DMS79 (cell line): Measurements from ENCODE around the gene MYPN.
"Not testable (repeated sequence)": the region's sequence is repeated elsewhere in the genome, so short reads cannot be mapped to it uniquely, and the experiment has no call there.

Experiments
- DNase-seq: peaks from one replicate; lab custom pipeline; 2025; lab: John Stamatoyannopoulos, UW

MYPN gene

GRCh38 chr10:68109331-68109730 lies at the start of gene MYPN:
MYPN (plus strand) TSS chr10:68109488; CDS start chr10:68121439, 11,951 bp downstream.
- no peak for DNase-seq

GRCh38 chr10:68067029-68067428 lies 42.3 kb upstream of the MYPN start:
- DNase-seq, result no peak

- DNase-seq, result no peak
Measured at GRCh38 chr10:68067508-68067907, 41.8 kb upstream of the MYPN start.

- DNase-seq, result no peak
Measured at GRCh38 chr10:68073631-68074030, 35.7 kb upstream of the MYPN start.

- no peak for DNase-seq
Measured at GRCh38 chr10:68074031-68074774, 35.1 kb upstream of the MYPN start.

GRCh38 chr10:68074775-68075549 lies 34.3 kb upstream of the MYPN start, which contains the start of gene HERC4:
HERC4 (minus strand) TSS chr10:68075283; CDS start chr10:68073108, 2,175 bp downstream.
- peak; percentile 58 for DNase-seq

- no peak for DNase-seq
Measured at GRCh38 chr10:68075550-68076004, 33.7 kb upstream of the MYPN start.

GRCh38 chr10:68076081-68076480 lies 33.2 kb upstream of the MYPN start:
- not testable (repeated sequence) for DNase-seq

GRCh38 chr10:68077026-68077425 lies 32.3 kb upstream of the MYPN start:
- no peak for DNase-seq

- DNase-seq, result no peak
Measured at GRCh38 chr10:68079434-68079833, 29.9 kb upstream of the MYPN start.

GRCh38 chr10:68080853-68081431 lies 28.3 kb upstream of the MYPN start:
- DNase-seq, result no peak

- DNase-seq, result no peak
Measured at GRCh38 chr10:68081916-68082315, 27.4 kb upstream of the MYPN start.

GRCh38 chr10:68082872-68083271 lies 26.4 kb upstream of the MYPN start:
- DNase-seq, result no peak

GRCh38 chr10:68083953-68084352 lies 25.3 kb upstream of the MYPN start:
- DNase-seq, result no peak

GRCh38 chr10:68084469-68084868 lies 24.8 kb upstream of the MYPN start:
- DNase-seq, result no peak

- DNase-seq, result no peak
Measured at GRCh38 chr10:68086011-68086410, 23.3 kb upstream of the MYPN start.

GRCh38 chr10:68086910-68087684 lies 22.2 kb upstream of the MYPN start:
- DNase-seq, result no peak

GRCh38 chr10:68087685-68088401 lies 21.4 kb upstream of the MYPN start:
- DNase-seq, result no peak

- no peak for DNase-seq
Measured at GRCh38 chr10:68088740-68089139, 20.5 kb upstream of the MYPN start.

- no peak for DNase-seq
Measured at GRCh38 chr10:68090586-68090985, 18.7 kb upstream of the MYPN start.

GRCh38 chr10:68092512-68092911 lies 16.8 kb upstream of the MYPN start:
- DNase-seq, result no peak
